ENCODE data around the gene CP. TPM values are rescaled to one million over a fixed set of nuclear protein-coding genes. Genes with fewer than 3 reads are reported as not detected.

CP gene
- polyA plus RNA-seq, 1 donor (not counting 4 experiments of a cell fraction or from before 2014, with no cell fraction given), result 0.03 TPM

DNA sequence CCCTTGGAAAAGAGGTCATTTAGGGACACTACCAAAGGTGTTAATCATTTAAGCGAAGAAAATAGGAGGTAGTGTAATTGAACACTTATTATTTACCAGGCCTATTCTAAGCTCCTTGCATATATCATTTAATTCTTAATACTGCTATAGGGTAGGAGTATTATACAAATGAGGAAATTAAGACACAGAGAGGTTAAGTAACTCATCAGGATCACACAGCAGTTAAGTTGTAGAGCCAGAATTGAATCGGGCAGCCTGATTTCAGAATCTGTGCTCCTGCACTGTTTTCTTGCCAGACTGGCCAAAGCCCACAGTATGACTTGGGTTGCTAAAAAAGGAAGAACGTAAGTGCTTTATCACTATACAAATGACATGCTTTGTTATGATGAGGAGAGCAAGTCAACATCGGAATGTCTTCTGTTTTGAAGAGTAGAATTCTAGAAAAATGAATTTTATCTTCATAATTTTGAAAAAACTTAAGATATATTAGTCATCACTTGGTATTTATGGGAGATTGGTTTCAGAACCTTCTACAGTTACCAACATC lies 60.8 kb downstream of the CP start:
- H3K4me2 ChIP-seq (ENCODE audit: control insufficient read depth, extremely low read depth, insufficient read depth, low read depth, low read length), result no peak overlapping the region
- H3K9me1 ChIP-seq (ENCODE audit: control insufficient read depth, extremely low read depth, insufficient read depth, low read length), result no peaks in the 10 kb centered on the region
- H3K9me3 ChIP-seq (ENCODE audit: control insufficient read depth, low read depth, low read length), result no peaks in the 10 kb centered on the region
- no peaks in the 10 kb centered on the region for H3K4me1 ChIP-seq (ENCODE audit: control insufficient read depth, extremely low read depth, insufficient read depth, low read length)
- no peaks in the 10 kb centered on the region for H4K20me1 ChIP-seq (ENCODE audit: control insufficient read depth, extremely low read depth, insufficient read depth, low read length)
- no peak overlapping the region for H3K27ac ChIP-seq (ENCODE audit: control insufficient read depth, insufficient read depth, low read length)
- no peaks in the 10 kb centered on the region for H3K27me3 ChIP-seq (ENCODE audit: control insufficient read depth, extremely low read depth, insufficient read depth, low read length)
- DNase-seq (ENCODE audit: low read depth, low spot score) (no peak), FAIRE-seq (no peak)
- dilution Hi-C loops (cut with MboI; ENCODE audit: extremely low pct_ligation_motif_present, low sequenced_read_pairs), result no loop called here
- H3K79me2 ChIP-seq (ENCODE audit: control insufficient read depth, insufficient read depth, low read length), result no peaks in the 10 kb centered on the region
- no peak overlapping the region for H2AFZ ChIP-seq (ENCODE audit: control insufficient read depth, low read length)
- no peak overlapping the region for H3K4me3 ChIP-seq (ENCODE audit: control insufficient read depth in 2 of 3, extremely low read depth in 1 of 3, insufficient read depth in 2 of 3, low read depth in 1 of 3, low read length in 3 of 3)
- peaks cover 3 to 9% of the 10 kb centered on the region in 2 experiments for H3K36me3 ChIP-seq (ENCODE audit: control insufficient read depth in 2 of 2, extremely low read depth in 1 of 2, insufficient read depth in 2 of 2, low read length in 2 of 2)
- no peak overlapping the region for H3K9ac ChIP-seq (ENCODE audit: control insufficient read depth, extremely low read depth, insufficient read depth, low read length)
- TF ChIP-seq, protein P1, sequence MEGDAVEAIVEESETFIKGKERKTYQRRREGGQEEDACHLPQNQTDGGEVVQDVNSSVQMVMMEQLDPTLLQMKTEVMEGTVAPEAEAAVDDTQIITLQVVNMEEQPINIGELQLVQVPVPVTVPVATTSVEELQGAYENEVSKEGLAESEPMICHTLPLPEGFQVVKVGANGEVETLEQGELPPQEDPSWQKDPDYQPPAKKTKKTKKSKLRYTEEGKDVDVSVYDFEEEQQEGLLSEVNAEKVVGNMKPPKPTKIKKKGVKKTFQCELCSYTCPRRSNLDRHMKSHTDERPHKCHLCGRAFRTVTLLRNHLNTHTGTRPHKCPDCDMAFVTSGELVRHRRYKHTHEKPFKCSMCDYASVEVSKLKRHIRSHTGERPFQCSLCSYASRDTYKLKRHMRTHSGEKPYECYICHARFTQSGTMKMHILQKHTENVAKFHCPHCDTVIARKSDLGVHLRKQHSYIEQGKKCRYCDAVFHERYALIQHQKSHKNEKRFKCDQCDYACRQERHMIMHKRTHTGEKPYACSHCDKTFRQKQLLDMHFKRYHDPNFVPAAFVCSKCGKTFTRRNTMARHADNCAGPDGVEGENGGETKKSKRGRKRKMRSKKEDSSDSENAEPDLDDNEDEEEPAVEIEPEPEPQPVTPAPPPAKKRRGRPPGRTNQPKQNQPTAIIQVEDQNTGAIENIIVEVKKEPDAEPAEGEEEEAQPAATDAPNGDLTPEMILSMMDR (optimal IDR thresholded peaks at IDR 0.05 in 1 of 3, IDR thresholded peaks at IDR 0.05 in 1 of 3, conservative IDR thresholded peaks at IDR 0.05 in 1 of 3; ENCODE audit: extremely low read depth in 1 of 3, insufficient read depth in 2 of 3, low read length in 3 of 3), result no peak
- no peak for TF ChIP-seq EZH2 (IDR thresholded peaks at IDR 0.05; ENCODE audit: low read length)

DNA sequence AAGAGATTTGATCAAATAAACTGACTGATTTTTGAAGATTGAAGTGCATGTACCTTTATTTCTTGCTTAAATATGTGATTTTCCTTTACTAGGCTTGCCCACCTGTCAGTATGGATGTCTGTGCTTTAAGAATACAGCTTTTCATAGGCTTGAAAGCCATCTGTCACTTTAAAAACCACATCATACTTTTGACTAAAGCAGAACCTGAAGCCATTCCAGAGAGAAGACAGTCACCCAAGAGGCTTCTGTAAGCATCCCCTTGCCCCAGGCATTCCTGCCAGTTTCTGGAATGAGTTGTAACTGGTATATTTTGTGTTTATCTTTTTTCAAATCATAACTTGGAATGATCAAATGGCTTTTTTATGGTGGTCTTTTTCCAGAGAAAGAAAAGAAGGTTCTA lies 68.2 kb downstream of the CP start:
- H3K9me3 ChIP-seq (ENCODE audit: control insufficient read depth, low read depth, low read length), result no peaks in the 10 kb centered on the region
- no peak overlapping the region for H3K9ac ChIP-seq (ENCODE audit: control insufficient read depth, extremely low read depth, insufficient read depth, low read length)
- DNase-seq (ENCODE audit: low read depth, low spot score) (no peak), FAIRE-seq (no peak)
- no peaks in the 10 kb centered on the region for H4K20me1 ChIP-seq (ENCODE audit: control insufficient read depth, extremely low read depth, insufficient read depth, low read length)
- H3K36me3 ChIP-seq (ENCODE audit: control insufficient read depth in 2 of 2, extremely low read depth in 1 of 2, insufficient read depth in 2 of 2, low read length in 2 of 2), result peaks cover 3 to 6% of the 10 kb centered on the region in 2 experiments
- H3K27ac ChIP-seq (ENCODE audit: control insufficient read depth, insufficient read depth, low read length), result no peak overlapping the region
- H3K27me3 ChIP-seq (ENCODE audit: control insufficient read depth, extremely low read depth, insufficient read depth, low read length), result no peaks in the 10 kb centered on the region
- dilution Hi-C loops (cut with MboI; ENCODE audit: extremely low pct_ligation_motif_present, low sequenced_read_pairs), result no loop called here
- TF ChIP-seq EZH2 (IDR thresholded peaks at IDR 0.05; ENCODE audit: low read length), result no peak
- TF ChIP-seq, protein P1 (optimal IDR thresholded peaks at IDR 0.05 in 1 of 3, IDR thresholded peaks at IDR 0.05 in 1 of 3, conservative IDR thresholded peaks at IDR 0.05 in 1 of 3; ENCODE audit: extremely low read depth in 1 of 3, insufficient read depth in 2 of 3, low read length in 3 of 3), result no peak
- H3K79me2 ChIP-seq (ENCODE audit: control insufficient read depth, insufficient read depth, low read length), result no peaks in the 10 kb centered on the region
- no peak overlapping the region for H2AFZ ChIP-seq (ENCODE audit: control insufficient read depth, low read length)
- no peak overlapping the region for H3K4me3 ChIP-seq (ENCODE audit: control insufficient read depth in 2 of 3, extremely low read depth in 1 of 3, insufficient read depth in 2 of 3, low read depth in 1 of 3, low read length in 3 of 3)
- H3K4me2 ChIP-seq (ENCODE audit: control insufficient read depth, extremely low read depth, insufficient read depth, low read depth, low read length), result no peak overlapping the region
- H3K4me1 ChIP-seq (ENCODE audit: control insufficient read depth, extremely low read depth, insufficient read depth, low read length), result peaks cover 7% of the 10 kb centered on the region
- peaks cover 2% of the 10 kb centered on the region for H3K9me1 ChIP-seq (ENCODE audit: control insufficient read depth, extremely low read depth, insufficient read depth, low read length)

Measured in keratinocyte (primary cell).